NCI-H82 treated with DMSO at 0.1 percent for 48 hours (cell line): ENCODE data around the gene TYROBP.
A peak's percentile ranks its signal among the peaks of the same experiment; 100 is the strongest.
"Not testable (repeated sequence)": the region's sequence is repeated elsewhere in the genome, so short reads cannot be mapped to it uniquely, and the experiment has no call there.

Experiments
- DNase-seq: peaks from one replicate; lab custom pipeline; 2025; ENCODE audit not compliant: unreplicated experiment; lab: John Stamatoyannopoulos, UW

Gene TYROBP

GRCh38 chr19:35932291-35932936 lies 24.3 kb upstream of the TYROBP start:
- DNase-seq: no peak

GRCh38 chr19:35931874-35932202 lies 23.7 kb upstream of the TYROBP start:
- DNase-seq: no peak

- DNase-seq: peak; percentile 99
Observed at GRCh38 chr19:35931161-35931873, 23.2 kb upstream of the TYROBP start.

- no peak for DNase-seq
Observed at GRCh38 chr19:35929876-35930275, 21.8 kb upstream of the TYROBP start.

GRCh38 chr19:35928507-35928906 lies 20.4 kb upstream of the TYROBP start:
- no peak for DNase-seq

GRCh38 chr19:35925501-35925900 lies 17.4 kb upstream of the TYROBP start:
- DNase-seq: no peak

GRCh38 chr19:35921012-35921411 lies 12.9 kb upstream of the TYROBP start:
- DNase-seq: no peak

- no peak for DNase-seq
Observed at GRCh38 chr19:35919306-35919705, 11.2 kb upstream of the TYROBP start.

GRCh38 chr19:35915443-35915842 lies 7.3 kb upstream of the TYROBP start:
- no peak for DNase-seq

GRCh38 chr19:35913589-35913988 lies 5.5 kb upstream of the TYROBP start:
- DNase-seq: no peak

GRCh38 chr19:35911790-35912189 lies 3.7 kb upstream of the TYROBP start:
- no peak for DNase-seq

GRCh38 chr19:35911173-35911572 lies 3.1 kb upstream of the TYROBP start:
- DNase-seq: no peak

- not testable (repeated sequence) for DNase-seq
Observed at GRCh38 chr19:35910355-35910754, 2.3 kb upstream of the TYROBP start.

- no peak for DNase-seq
Observed at GRCh38 chr19:35909684-35910035, 1.6 kb upstream of the TYROBP start.

- DNase-seq: no peak
Observed at GRCh38 chr19:35908973-35909683, 1.0 kb upstream of the TYROBP start.

- no peak for DNase-seq
Observed at GRCh38 chr19:35907377-35907745, 734 bp downstream of the TYROBP start.

- DNase-seq: no peak
Observed at GRCh38 chr19:35905178-35905727, 2.8 kb downstream of the TYROBP start.

GRCh38 chr19:35904311-35905068 lies 3.6 kb downstream of the TYROBP start:
- DNase-seq: no peak

GRCh38 chr19:35903550-35904179 lies 4.4 kb downstream of the TYROBP start:
- DNase-seq: no peak

- no peak for DNase-seq
Observed at GRCh38 chr19:35902870-35903475, 5.1 kb downstream of the TYROBP start.
